OCI-LY7 (cell line): ENCODE measurements around the gene SYT13. TPM values are rescaled to one million over a fixed set of nuclear protein-coding genes. Genes with fewer than 3 reads are reported as not detected.

ENCODE experiments used
- BruUV-seq: library from RNA; stranded (reverse); fragments of 400-500 nt; replicated peaks from 2 replicates; lab custom pipeline; 2021; lab: Mats Ljungman, UMichigan
- CTCF ChIA-PET: fragments of 300-600 bp; sonication (Branson Sonifier 250); formaldehyde crosslinking; loops from one replicate; lab custom pipeline; 2022; ENCODE audit warnings: antibody characterized with exemption; ENCODE audit not compliant: unreplicated experiment; lab: Charles Lee
- POLR2A ChIA-PET: fragments of 300-600 bp; sonication (Branson Sonifier 250); formaldehyde crosslinking; loops from one replicate; lab custom pipeline; 2022; ENCODE audit warnings: antibody characterized with exemption; lab: Charles Lee
- DNase-seq: peaks from one replicate; pipeline ENCODE4 v3.0.0-alpha.2; 2015; ENCODE audit warnings: low spot score
- H2AFZ ChIP-seq: fragments of 200-600 bp; sonication (generic), shearing (Covaris generic); 2 replicates; pipeline ENCODE4 v1.6.1; 2014; ENCODE audit warnings: mild to moderate bottlenecking, antibody characterized with exemption, low read length, moderate library complexity
- H3K27ac ChIP-seq: fragments of 200-600 bp; sonication (generic); 2 replicates; pipeline ENCODE4 v1.5.1; 2014; ENCODE audit warnings: mixed run types, low read depth, mild to moderate bottlenecking, moderate library complexity, low read length, inconsistent platforms; ENCODE audit not compliant: poor library complexity, severe bottlenecking
- H3K36me3 ChIP-seq: fragments of 200-600 bp; sonication (generic); 2 replicates; pipeline ENCODE4 v1.6.1; 2014; ENCODE audit warnings: mild to moderate bottlenecking, antibody characterized with exemption, low read length, moderate library complexity, mixed read lengths; ENCODE audit not compliant: insufficient read depth
- H3K4me1 ChIP-seq: fragments of 200-600 bp; sonication (generic); 2 replicates; pipeline ENCODE4 v1.5.1; 2014; ENCODE audit warnings: mild to moderate bottlenecking, low read length; ENCODE audit not compliant: insufficient read depth, poor library complexity, severe bottlenecking
- H3K4me2 ChIP-seq: fragments of 200-600 bp; sonication (generic); 2 replicates; pipeline ENCODE4 v1.6.1; 2014; ENCODE audit warnings: mild to moderate bottlenecking, low read length
- H3K4me3 ChIP-seq: fragments of 200-600 bp; sonication (generic); 2 replicates; pipeline ENCODE4 v1.5.1; 2014; ENCODE audit warnings: mild to moderate bottlenecking, low read depth, low read length; ENCODE audit not compliant: poor library complexity, severe bottlenecking
- H3K79me2 ChIP-seq: fragments of 200-600 bp; sonication (generic); 2 replicates; pipeline ENCODE4 v1.6.1; 2016; ENCODE audit warnings: low read depth, mild to moderate bottlenecking, low read length, moderate library complexity, mixed read lengths; ENCODE audit not compliant: insufficient read depth
- H3K9me2 ChIP-seq: fragments of 200-600 bp; sonication (generic); 2 replicates; pipeline ENCODE4 v1.6.1; 2016; ENCODE audit warnings: mild to moderate bottlenecking, low read length, mixed read lengths; ENCODE audit not compliant: insufficient read depth
- H3K9me3 ChIP-seq: fragments of 200-600 bp; sonication (generic); 2 replicates; pipeline ENCODE4 v1.6.1; 2014; ENCODE audit warnings: mild to moderate bottlenecking, mixed run types, low read length, mixed read lengths
- H4K20me1 ChIP-seq: fragments of 200-600 bp; sonication (generic); 2 replicates; pipeline ENCODE4 v1.6.1; 2014; ENCODE audit warnings: mild to moderate bottlenecking, antibody characterized with exemption, low read length, moderate library complexity, mixed read lengths; ENCODE audit not compliant: insufficient read depth
- EZH2phosphoT487 ChIP-seq: fragments of 200-600 bp; sonication (generic); IDR thresholded peaks from 2 replicates; pipeline ENCODE4 v1.6.1; 2018; ENCODE audit warnings: low read depth, borderline replicate concordance, mild to moderate bottlenecking, mixed run types, antibody characterized with exemption, low read length, moderate library complexity, mixed read lengths
- intact Hi-C: fragments of 100-400 bp; cut with micrococcal nuclease; formaldehyde crosslinking; loops from one replicate; pipeline ENCODE4 v1.10.0; 2022; ENCODE audit not compliant: unreplicated experiment
- total RNA-seq, 2 experiments: library from RNA; depleted of rRNA in 1 of 2; stranded (reverse); fragments of >200 nt in 1 of 2; shearing (Covaris generic) in 1 of 2; gene quantifications; 2 replicates each; pipeline ENCODE4 v1.2.3, GENCODE V29; 2014 to 2022
- TF ChIP-seq, protein P1 (sequence below): fragments of 200-600 bp; sonication (generic); conservative IDR thresholded peaks from 2 replicates; pipeline ENCODE4 v1.5.1; 2014; ENCODE audit warnings: mild to moderate bottlenecking, antibody characterized with exemption, low read length, moderate library complexity, mixed read lengths

Gene SYT13
- total RNA-seq, 2 experiments from 2014 or later = not detected

DNA sequence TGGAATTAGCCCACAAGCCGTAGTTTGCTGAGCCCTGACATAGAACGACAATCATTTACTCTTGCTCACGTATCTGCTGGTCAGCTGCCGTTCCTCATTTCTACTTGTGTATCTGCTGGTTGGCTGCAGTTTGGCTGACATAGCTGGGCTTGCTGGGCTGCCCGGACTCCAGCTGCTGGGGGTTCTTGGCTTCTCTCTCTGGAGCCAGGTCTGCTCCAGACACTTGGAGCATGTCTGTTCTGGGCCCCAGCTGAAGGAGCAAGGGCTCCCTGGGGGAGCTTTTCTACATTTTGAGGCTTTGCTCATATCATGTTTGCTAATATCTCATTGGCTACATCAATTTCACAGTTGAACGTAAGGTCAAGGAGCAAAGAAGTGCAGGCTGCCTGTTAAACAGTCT, 92.4 kb downstream of the SYT13 start:
- Histone ChIP-seq H3K9me2 (no peaks in the 10 kb centered on the region), H3K9me3 (no peaks in the 10 kb centered on the region), H3K36me3 (no peaks in the 10 kb centered on the region), H3K79me2 (no peaks in the 10 kb centered on the region), H3K4me1 (no peaks in the 10 kb centered on the region), H3K4me2 (no peak overlapping the region), H2AFZ (no peak overlapping the region), H4K20me1 (no peaks in the 10 kb centered on the region), H3K4me3 (no peak overlapping the region), H3K27ac (no peak overlapping the region)
- ChIA-PET POLR2A (no interaction called here), CTCF (no interaction called here)
- TF ChIP-seq, protein P1, sequence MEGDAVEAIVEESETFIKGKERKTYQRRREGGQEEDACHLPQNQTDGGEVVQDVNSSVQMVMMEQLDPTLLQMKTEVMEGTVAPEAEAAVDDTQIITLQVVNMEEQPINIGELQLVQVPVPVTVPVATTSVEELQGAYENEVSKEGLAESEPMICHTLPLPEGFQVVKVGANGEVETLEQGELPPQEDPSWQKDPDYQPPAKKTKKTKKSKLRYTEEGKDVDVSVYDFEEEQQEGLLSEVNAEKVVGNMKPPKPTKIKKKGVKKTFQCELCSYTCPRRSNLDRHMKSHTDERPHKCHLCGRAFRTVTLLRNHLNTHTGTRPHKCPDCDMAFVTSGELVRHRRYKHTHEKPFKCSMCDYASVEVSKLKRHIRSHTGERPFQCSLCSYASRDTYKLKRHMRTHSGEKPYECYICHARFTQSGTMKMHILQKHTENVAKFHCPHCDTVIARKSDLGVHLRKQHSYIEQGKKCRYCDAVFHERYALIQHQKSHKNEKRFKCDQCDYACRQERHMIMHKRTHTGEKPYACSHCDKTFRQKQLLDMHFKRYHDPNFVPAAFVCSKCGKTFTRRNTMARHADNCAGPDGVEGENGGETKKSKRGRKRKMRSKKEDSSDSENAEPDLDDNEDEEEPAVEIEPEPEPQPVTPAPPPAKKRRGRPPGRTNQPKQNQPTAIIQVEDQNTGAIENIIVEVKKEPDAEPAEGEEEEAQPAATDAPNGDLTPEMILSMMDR = no peak
- no peak for TF ChIP-seq EZH2phosphoT487
- no TSS peak for BruUV-seq
- intact Hi-C loops = no loop called here
- no peak for DNase-seq

Other genes starting within 250 kb of the SYT13 start
- gene PRDM11, start 139.7 kb downstream of the SYT13 start, total RNA-seq (2014; rRNA removed; shearing (Covaris generic)) = 2.2 and 4.5 TPM in 2 replicates
- gene PRDM11, start 139.7 kb downstream of the SYT13 start, total RNA-seq (2022) = 8.4 and 8.9 TPM in 2 replicates